Measurements from ENCODE around the gene APLP1. TPM values are rescaled to one million over a fixed set of nuclear protein-coding genes. Genes with fewer than 3 reads are reported as not detected.

The APLP1 gene
- total RNA-seq, 1 donor from 2014 or later, result 66.8 TPM

- DNase-seq (ENCODE audit: low spot score), result no peak
- no peak overlapping the region for H3K27ac Mint-ChIP-seq (ENCODE audit: unreplicated experiment)
- no peaks in the 10 kb centered on the region for H3K27me3 Mint-ChIP-seq (ENCODE audit: low read depth)
- peaks cover 8% of the 10 kb centered on the region for H3K4me1 Mint-ChIP-seq (ENCODE audit: low read depth)
- no peak for TF ChIP-seq CTCF (IDR thresholded peaks at IDR 0.05)
- H3K4me3 Mint-ChIP-seq (ENCODE audit: unreplicated experiment), result no peak overlapping the region
- no peaks in the 10 kb centered on the region for H3K9me3 Mint-ChIP-seq (ENCODE audit: low read depth)
- peaks cover 7% of the 10 kb centered on the region for H3K36me3 Mint-ChIP-seq (ENCODE audit: low read depth)
Measured at GRCh38 chr19:35874392-35874930, 6.1 kb downstream of the APLP1 start.

- H3K4me3 Mint-ChIP-seq (ENCODE audit: unreplicated experiment), result no peak overlapping the region
- no peaks in the 10 kb centered on the region for H3K9me3 Mint-ChIP-seq (ENCODE audit: low read depth)
- H3K4me1 Mint-ChIP-seq (ENCODE audit: low read depth), result peaks cover 6% of the 10 kb centered on the region
- peaks cover 7% of the 10 kb centered on the region for H3K36me3 Mint-ChIP-seq (ENCODE audit: low read depth)
- DNase-seq (ENCODE audit: low spot score), result no peak
- no peak overlapping the region for H3K27ac Mint-ChIP-seq (ENCODE audit: unreplicated experiment)
- no peak for TF ChIP-seq CTCF (IDR thresholded peaks at IDR 0.05)
- no peaks in the 10 kb centered on the region for H3K27me3 Mint-ChIP-seq (ENCODE audit: low read depth)
Measured at GRCh38 chr19:35879068-35879467, 10.7 kb downstream of the APLP1 start.

GRCh38 chr19:35879770-35880317, 11.5 kb downstream of the APLP1 start:
- no peaks in the 10 kb centered on the region for H3K27me3 Mint-ChIP-seq (ENCODE audit: low read depth)

GRCh38 chr19:35882114-35882832, 13.9 kb downstream of the APLP1 start:
- no peak overlapping the region for H3K4me3 Mint-ChIP-seq (ENCODE audit: unreplicated experiment)
- no peak overlapping the region for H3K27ac Mint-ChIP-seq (ENCODE audit: unreplicated experiment)
- peaks cover 6% of the 10 kb centered on the region for H3K4me1 Mint-ChIP-seq (ENCODE audit: low read depth)
- DNase-seq (ENCODE audit: low spot score), result no peak
- H3K9me3 Mint-ChIP-seq (ENCODE audit: low read depth), result no peaks in the 10 kb centered on the region
- H3K27me3 Mint-ChIP-seq (ENCODE audit: low read depth), result no peaks in the 10 kb centered on the region
- TF ChIP-seq CTCF (IDR thresholded peaks at IDR 0.05), result peak; percentile 83
- H3K36me3 Mint-ChIP-seq (ENCODE audit: low read depth), result peaks cover 3% of the 10 kb centered on the region

More at GRCh38 chr19:35879770-35880317, 11.5 kb downstream of the APLP1 start:
- peak overlapping the region; percentile 33 for H3K27ac Mint-ChIP-seq (ENCODE audit: unreplicated experiment)
- TF ChIP-seq CTCF (IDR thresholded peaks at IDR 0.05), result no peak
- peaks cover 5% of the 10 kb centered on the region for H3K36me3 Mint-ChIP-seq (ENCODE audit: low read depth)
- DNase-seq (ENCODE audit: low spot score), result no peak
- H3K4me1 Mint-ChIP-seq (ENCODE audit: low read depth), result peaks cover 6% of the 10 kb centered on the region
- no peaks in the 10 kb centered on the region for H3K9me3 Mint-ChIP-seq (ENCODE audit: low read depth)
- peak overlapping the region; percentile 10 for H3K4me3 Mint-ChIP-seq (ENCODE audit: unreplicated experiment)

- no peak for TF ChIP-seq CTCF (IDR thresholded peaks at IDR 0.05)
- Mint-ChIP-seq H3K4me1 (ENCODE audit: low read depth) (peaks cover 6% of the 10 kb centered on the region), H3K36me3 (ENCODE audit: low read depth) (peaks cover 11% of the 10 kb centered on the region), H3K9me3 (ENCODE audit: low read depth) (no peaks in the 10 kb centered on the region), H3K27me3 (ENCODE audit: low read depth) (no peaks in the 10 kb centered on the region), H3K27ac (ENCODE audit: unreplicated experiment) (no peak overlapping the region), H3K4me3 (ENCODE audit: unreplicated experiment) (no peak overlapping the region)
- DNase-seq (ENCODE audit: low spot score), result no peak
Measured at GRCh38 chr19:35883882-35884281, 15.5 kb downstream of the APLP1 start.

All from chondrocyte (in vitro differentiated cells).